Cardiac septum (tissue), 1 donor: Measurements from ENCODE around the gene PSMC3. TPM values are rescaled to one million over a fixed set of nuclear protein-coding genes. Genes with fewer than 3 reads are reported as not detected.

Experiments used
- DNase-seq: peaks from one replicate; pipeline ENCODE4 v3.0.0-alpha.2; 2020; ENCODE audit warnings: low spot score
- intact Hi-C: fragments of 100-400 bp; cut with DNase I; formaldehyde crosslinking; loops from one replicate; pipeline ENCODE4 v1.14.0; 2022
- total RNA-seq: library from RNA; stranded (reverse); fragmentation: NEBNext Ultra II Directional; extraction: Animal tissue kit (Norgen Biotek cat#: 25700); gene quantifications from one replicate; pipeline ENCODE4 v1.2.1, GENCODE V29; 2021
- donor health status: DM: no; HTN: no; CAD: no.

The PSMC3 gene
- total RNA-seq, 1 donor from 2014 or later, result 132 TPM

DNA sequence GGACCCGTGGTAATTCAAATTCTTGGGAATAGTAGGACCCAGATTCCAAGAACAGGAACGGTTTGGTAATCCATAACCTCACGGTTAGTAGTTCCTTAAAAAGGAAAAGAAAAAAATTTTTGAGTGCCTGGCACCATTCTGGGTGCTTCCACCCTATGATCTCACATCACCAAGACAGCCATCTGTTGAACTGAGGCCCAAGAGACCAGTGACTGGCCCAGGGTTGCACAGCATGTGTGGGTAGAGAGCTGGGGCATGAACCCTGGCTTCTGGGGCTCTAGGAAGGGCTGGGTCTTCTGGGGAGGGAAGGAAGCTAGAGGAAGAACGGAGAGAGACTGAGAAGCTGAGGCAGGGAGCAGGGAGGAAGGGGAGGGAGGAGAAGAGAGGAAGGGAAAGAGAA lies 43.2 kb downstream of the PSMC3 start:
- intact Hi-C loops, result no loop called here

DNA sequence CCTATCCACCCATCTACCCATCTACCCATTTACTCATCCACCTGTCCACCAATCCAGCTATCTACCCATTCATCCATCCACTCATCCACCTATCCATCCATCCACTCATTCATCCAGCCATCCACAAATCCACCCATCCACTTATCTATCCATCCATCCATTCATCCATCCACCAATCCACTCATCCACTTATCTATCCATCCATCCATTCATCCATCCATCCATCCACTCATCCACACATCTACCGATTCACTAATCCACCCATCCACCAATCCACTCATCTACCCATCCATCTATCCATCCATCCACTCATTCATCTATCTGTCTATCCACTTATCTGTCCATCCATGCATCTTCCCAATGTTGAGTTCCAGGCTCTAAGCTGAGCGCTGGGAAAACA lies 46.2 kb downstream of the PSMC3 start:
- intact Hi-C loops, result no loop called here

More for the DNA sequence above, 43.2 kb downstream of the PSMC3 start:
- DNase-seq, result no peak

DNA sequence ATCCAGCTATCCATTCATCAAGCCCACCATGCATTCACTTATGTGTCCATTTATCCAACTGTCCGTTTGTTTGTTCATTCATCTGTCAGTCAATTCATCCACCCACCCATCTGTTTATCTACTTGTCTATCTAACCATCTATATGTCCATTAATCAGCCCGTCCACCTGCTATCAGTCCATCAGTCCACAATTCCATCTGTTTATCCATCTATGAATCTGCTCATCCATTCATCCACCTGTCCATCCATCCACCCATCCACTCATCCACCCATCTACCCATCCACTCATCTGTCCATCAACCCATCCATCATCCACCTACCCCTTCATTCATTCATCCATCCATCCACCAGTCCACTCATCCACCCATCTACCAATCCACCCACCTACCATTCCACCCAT lies 46.9 kb downstream of the PSMC3 start:
- no peak for DNase-seq
- intact Hi-C loops, result loop anchor here (10.0 kb wide), 1 partner anchor 465 kb away; the partner anchor contains the start of gene NUP160

More for the DNA sequence above, 46.2 kb downstream of the PSMC3 start:
- DNase-seq, result no peak

DNA sequence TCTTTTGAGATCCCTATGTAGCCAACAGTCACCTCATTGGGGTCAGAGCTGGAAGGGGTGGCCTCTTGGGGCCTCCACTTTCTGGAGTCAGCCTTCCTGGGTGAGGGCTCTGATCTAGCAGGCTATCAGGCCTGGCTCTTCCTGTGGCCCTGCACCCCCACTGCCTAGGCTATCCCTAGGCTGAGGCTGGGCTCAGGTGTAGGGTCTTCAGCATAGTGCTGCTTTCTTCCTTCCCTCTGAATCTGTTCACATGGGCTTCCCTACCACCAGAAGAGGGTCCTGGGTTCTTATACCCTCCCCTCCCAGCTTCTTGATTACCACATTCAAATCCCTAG lies 47.4 kb downstream of the PSMC3 start:
- DNase-seq, result no peak
- intact Hi-C loops, result loop anchor here (10.0 kb wide), 1 partner anchor 466 kb away; the partner anchor contains the start of gene NUP160

DNA sequence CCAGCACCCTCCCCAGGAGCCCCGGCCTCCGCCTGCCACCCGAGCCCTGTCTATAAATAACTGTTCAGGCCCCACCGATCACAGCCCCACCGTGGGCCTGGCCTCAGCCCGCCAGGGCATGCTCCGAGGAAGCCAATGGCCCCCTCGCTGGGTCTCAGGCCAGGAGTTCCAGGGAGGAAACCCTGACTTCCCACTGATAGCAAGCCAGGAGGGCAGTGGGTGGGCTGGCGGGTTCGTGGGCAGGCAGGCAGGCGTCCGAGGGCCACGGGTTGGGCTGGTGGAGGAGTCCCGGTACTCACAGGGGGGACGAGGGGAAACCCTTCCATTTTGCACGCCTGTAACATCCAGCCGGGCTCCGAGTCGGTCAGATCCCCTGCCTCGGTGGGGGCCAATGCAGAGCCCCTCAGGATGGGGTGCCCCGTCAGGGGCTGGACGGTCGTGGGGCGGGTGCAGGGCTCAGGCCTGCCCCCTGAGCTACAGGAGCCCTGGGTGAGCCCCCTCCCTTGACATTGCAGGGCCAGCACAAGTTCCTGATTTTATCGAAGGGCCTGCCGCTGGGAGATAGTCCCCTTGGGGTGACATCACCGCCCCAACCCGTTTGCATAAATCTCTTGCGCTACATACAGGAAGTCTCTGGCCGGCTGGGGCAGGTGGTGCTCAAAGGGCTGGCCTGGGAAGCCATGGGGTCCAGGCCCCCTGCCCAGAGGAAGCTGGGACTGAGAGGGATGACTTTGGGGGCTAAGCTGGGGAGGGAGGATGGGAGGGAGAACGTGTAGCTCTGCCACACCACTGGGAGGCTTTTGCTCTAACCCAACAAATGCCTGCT lies 48.0 kb downstream of the PSMC3 start, which contains the start of gene SPI1:
TSS of gene SPI1 (minus strand) at position 538 of the 826 bp plus-strand sequence. CDS start at position 344, 194 bp downstream.
- peak; percentile 93 for DNase-seq
- intact Hi-C loops, result loop anchor here (10.0 kb wide), 1 partner anchor 467 kb away; the partner anchor contains the start of gene NUP160

DNA sequence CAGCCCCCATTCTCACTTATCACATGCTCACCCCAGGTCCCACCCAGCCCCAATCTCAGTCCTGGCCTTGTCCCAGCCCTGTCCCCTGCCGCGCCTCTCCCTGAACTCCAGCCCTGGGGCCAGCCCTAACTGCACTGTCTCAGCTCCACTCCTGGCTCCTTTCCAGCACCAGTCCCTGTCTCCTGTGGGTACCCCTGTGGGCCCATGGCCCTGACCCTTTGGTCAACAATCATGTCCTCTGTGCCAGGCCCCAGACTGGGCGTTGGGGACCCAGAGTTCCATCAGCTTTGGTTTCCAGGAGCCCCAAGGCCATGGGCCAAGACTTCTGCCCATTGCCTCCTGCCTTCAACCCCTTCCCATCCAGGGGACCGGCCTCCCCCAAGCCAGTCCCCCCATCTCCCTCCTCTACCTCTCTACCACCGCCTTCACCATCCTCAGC lies 48.6 kb downstream of the PSMC3 start:
- intact Hi-C loops, result loop anchor here (10.0 kb wide), 1 partner anchor 467 kb away; the partner anchor contains the start of gene NUP160
- no peak for DNase-seq

DNA sequence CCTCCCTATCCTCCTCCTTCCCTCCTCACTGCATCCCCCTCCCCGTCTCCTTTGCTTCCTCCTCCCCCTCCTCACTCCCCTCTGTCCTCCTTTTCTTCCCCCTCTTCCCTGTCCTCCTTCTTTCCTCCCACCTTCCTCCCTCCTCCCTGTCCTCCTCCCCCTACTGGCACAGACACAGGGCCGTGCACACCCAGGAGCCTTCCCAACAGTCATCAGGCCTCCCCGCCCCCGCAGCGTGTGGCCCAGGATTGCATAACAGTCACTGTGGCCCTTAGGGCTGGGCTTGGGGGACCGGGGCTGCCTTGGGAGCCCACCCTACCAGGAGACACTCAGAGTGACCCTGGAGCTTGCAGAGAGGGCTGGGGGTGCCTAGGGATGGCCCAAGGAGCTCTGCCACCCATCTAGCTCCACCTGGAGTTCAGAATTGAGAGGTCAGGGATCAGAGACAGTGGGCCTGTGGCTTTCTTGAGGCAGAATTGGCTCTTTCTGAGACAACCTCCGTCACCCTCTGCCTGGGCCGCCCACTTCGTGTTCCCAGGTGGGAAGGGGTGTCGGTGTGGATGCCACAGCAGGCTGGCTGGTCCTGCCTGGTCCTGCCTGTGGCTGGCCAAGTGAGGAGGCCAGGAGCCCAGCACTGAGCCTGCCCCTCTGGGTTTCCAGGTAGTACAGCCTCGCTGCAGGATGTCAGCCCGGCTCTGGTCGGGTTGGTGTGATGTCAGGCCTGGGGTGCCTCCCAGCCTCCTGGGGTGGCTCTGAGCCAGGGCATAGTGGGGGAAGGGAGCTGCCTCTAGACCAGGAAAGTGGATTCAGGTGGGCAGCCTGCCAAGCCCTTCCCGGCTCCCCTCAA lies 49.5 kb downstream of the PSMC3 start:
- intact Hi-C loops, result loop anchor here (10.0 kb wide), 1 partner anchor 468 kb away; the partner anchor contains the start of gene NUP160
- DNase-seq, result peak; percentile 92

DNA sequence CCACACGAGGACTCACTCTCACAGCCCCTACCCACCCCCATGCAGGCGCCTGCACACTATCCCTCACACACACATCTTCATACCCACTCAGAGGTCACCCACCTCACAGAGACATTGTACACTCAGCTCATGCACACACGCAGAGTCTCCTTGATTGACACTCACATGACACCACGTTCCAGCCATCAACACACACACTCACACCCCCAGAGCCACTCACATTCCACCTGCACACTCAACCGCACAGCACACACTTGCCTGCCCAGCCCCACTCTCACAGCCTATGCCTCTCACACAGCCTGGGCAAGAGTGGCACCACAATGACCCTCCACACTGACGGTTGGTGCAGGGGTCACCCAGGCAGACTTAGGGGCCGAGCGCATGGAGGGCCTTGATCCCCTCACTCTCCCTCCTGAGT lies 50.1 kb downstream of the PSMC3 start:
- DNase-seq, result no peak
- intact Hi-C loops, result loop anchor here (10.0 kb wide), 1 partner anchor 469 kb away; the partner anchor contains the start of gene NUP160

DNA sequence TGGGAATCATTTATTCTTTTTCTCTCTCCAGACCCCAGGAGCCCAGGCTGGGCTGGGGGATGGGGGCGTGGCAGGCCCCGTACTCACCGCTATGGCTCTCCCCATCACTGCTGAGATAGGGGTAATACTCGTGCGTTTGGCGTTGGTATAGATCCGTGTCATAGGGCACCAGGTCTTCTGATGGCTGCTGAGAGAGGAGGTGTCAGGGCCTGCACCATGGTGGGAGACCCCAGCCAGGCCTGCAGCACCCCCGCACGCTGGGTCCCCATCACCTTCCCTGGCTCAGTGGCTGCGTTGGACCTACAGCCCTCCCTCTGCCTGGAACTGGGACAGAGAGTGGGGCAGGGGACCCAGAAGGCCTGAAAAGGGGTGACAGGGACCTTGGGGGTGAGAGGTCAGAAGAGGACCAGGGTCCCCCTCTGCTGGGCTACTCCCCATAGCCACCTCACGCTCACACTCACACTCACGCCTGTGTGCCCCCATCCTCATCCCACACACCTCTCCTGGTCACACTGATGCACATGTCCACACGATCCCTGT lies 50.6 kb downstream of the PSMC3 start:
- DNase-seq, result no peak
- intact Hi-C loops, result loop anchor here (2.0 to 10.0 kb wide), 4 partner anchors 25 to 469 kb away; partner anchors contain the start of genes NUP160 and SLC39A13

DNA sequence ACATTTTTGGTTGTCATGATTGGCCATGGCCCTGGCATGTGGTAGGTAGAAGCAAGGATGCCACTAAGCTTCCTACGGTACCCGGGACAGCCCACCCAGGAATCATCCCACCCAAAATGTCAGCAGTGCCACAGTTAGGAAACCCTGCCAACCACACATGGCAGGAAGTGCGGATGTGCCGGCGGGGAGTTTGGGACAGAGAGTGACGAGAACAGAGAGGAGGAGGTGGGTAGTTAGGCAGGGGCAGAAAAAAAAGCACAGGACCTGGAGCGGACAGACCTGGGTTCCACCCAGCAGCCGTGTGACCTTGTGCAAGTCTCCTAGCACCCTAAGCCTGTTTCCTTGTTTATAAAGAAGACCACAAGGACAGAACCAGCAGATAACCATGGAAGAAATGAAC lies 51.2 kb downstream of the PSMC3 start:
- intact Hi-C loops, result loop anchor here (2.0 to 10.0 kb wide), 4 partner anchors 26 to 470 kb away; partner anchors contain the start of genes NUP160 and SLC39A13
- no peak for DNase-seq

DNA sequence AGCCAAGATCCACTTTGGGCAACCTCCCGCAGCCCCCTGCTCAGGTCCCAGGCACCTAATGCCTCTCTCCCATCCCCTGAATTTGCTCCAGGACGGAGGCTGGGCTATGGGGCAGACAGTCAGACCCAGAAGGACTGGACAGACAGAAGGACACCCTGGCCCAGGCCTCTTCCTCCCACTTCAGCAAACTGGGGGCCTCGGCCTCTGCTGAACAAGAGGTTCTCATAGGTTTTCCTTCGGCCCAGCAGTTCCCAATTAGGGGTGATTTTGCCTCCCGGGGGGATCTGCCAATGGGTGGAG lies 51.6 kb downstream of the PSMC3 start:
- intact Hi-C loops, result loop anchor here (2.0 to 10.0 kb wide), 4 partner anchors 26 to 470 kb away; partner anchors contain the start of genes NUP160 and SLC39A13

DNA sequence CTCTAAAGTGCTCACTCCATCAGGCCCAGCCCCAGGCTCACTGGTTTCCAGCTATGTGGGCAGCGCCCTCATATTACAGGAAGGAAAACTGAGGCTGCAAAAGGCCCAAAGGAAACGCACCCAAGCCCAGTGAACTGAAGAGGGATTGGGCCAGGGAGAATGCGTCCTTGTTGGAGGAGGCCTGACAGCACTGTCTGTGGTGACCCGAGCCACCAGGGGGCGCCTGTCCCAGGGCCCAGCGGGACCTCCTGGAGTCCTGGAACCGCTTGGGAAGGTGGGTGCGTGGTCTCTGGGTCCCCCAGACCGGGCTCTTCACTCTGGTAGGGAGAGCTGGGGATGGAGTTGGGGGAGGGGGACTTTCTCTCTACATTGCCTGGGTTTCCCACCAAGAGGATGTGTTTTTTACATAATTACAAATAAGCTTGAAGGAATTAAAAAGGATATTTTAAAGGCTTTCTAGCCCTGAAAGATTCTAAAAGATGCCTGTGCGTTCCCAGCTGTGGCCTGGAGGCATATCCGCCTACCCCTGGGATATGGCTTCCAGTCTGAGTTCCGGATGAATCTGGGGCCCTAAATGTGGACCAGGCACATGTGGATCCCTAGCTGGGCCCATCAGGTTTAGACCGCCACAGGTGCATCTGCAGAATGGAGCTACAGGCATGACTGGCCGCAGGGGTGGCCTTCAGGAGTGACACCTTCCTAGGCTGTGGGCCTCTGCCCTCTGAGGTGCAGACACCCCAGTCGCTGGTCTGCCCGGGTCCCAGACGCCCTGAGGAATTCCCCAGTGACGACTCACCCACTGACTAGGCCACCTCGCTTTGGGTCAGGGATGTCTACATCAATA lies 52.1 kb downstream of the PSMC3 start:
- peak; percentile 91 for DNase-seq
- intact Hi-C loops, result loop anchor here (2.0 to 10.0 kb wide), 4 partner anchors 27 to 471 kb away; partner anchors contain the start of genes NUP160 and SLC39A13

More for the DNA sequence above, 51.6 kb downstream of the PSMC3 start:
- DNase-seq, result no peak

DNA sequence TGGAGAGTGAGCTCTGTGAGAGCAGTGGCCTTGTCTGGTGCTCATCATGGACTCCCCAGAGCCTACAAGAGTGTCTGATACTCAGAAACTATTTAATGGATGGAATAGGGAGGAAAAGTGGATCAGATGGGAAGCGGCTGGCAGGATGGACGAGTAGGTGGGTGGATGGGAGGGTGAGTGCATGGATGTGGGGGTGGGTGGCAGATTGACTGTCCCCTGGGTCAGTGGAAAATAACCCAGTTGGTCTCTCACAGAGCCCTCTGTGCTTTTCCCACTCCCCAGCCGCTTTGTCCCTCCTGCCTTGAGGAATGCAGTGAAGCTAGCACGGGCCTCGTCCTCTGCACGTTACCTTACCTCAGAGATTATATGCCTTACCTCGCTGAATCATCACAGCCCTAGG lies 53.8 kb downstream of the PSMC3 start:
- DNase-seq, result no peak
- intact Hi-C loops, result loop anchor here (10.0 kb wide), 1 partner anchor 472 kb away; the partner anchor contains the start of gene NUP160

DNA sequence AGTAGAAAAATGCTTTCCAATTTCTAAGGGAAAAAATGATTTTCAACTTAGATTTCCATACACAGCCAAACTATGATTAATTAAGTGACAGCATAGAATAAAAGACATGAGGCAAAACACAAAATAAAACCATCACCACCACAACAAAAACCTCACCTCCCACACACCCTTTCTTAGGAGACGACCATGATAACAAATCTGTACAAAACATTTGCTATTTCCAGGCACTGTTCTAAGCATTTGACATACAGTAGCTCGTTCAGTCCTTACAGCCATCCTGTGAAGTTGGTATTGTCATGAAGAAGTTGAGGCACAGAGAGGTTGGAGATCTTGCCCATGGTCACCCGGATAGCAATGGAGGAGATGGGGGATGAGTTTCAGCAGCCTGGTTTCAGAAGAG lies 56.6 kb downstream of the PSMC3 start:
- DNase-seq, result no peak
- intact Hi-C loops, result loop anchor here (10.0 kb wide), 1 partner anchor 475 kb away; the partner anchor contains the start of gene NUP160
